HG03196 (cell line): ENCODE results near the gene HDLBP.

Source experiments
- ATAC-seq: cut with Tn5 transposase; IDR thresholded peaks from one replicate; pipeline ENCODE4 v1.9.1; 2021; ENCODE audit not compliant: unreplicated experiment

Gene HDLBP

GRCh38 chr2:241315093-241315878 lies at the start of gene HDLBP:
HDLBP (minus strand) TSS chr2:241315672; CDS start chr2:241266869, 48,803 bp downstream.
- ATAC-seq, result peak; percentile 73

GRCh38 chr2:241364781-241365180 lies 49.3 kb upstream of the HDLBP start:
- no peak for ATAC-seq

- ATAC-seq, result no peak
Observed at GRCh38 chr2:241363426-241363825, 48.0 kb upstream of the HDLBP start.

GRCh38 chr2:241359481-241360045 lies 44.1 kb upstream of the HDLBP start:
- no peak for ATAC-seq

- ATAC-seq, result peak; percentile 39
Observed at GRCh38 chr2:241358470-241358869, 43.0 kb upstream of the HDLBP start.

- no peak for ATAC-seq
Observed at GRCh38 chr2:241357531-241357930, 42.1 kb upstream of the HDLBP start.

GRCh38 chr2:241356871-241357260 lies 41.4 kb upstream of the HDLBP start:
- no peak for ATAC-seq

- ATAC-seq, result peak; percentile 84
Observed at GRCh38 chr2:241355983-241356870, 40.8 kb upstream of the HDLBP start, which contains the start of gene FARP2. FARP2 (plus strand) TSS chr2:241356285; CDS start chr2:241373108, 16,823 bp downstream.

- ATAC-seq, result no peak
Observed at GRCh38 chr2:241354668-241355658, 39.5 kb upstream of the HDLBP start.

GRCh38 chr2:241352227-241352626 lies 36.8 kb upstream of the HDLBP start:
- ATAC-seq, result no peak

- ATAC-seq, result no peak
Observed at GRCh38 chr2:241351640-241352031, 36.2 kb upstream of the HDLBP start.

GRCh38 chr2:241350878-241351639 lies 35.6 kb upstream of the HDLBP start:
- ATAC-seq, result no peak

- ATAC-seq, result no peak
Observed at GRCh38 chr2:241350530-241350877, 35.0 kb upstream of the HDLBP start.

- no peak for ATAC-seq
Observed at GRCh38 chr2:241349941-241350340, 34.5 kb upstream of the HDLBP start.

- no peak for ATAC-seq
Observed at GRCh38 chr2:241344925-241345651, 29.6 kb upstream of the HDLBP start.

GRCh38 chr2:241340631-241341163 lies 25.2 kb upstream of the HDLBP start:
- ATAC-seq, result no peak

GRCh38 chr2:241339839-241340630 lies 24.6 kb upstream of the HDLBP start:
- no peak for ATAC-seq

- no peak for ATAC-seq
Observed at GRCh38 chr2:241334813-241335212, 19.3 kb upstream of the HDLBP start.
